Loucy (cell line): Measurements from ENCODE around the gene CUEDC1.

Experiments
- H2AFZ ChIP-seq: fragments of 200-600 bp; sonication (generic); 2 replicates; pipeline ENCODE4 v1.6.0; 2016; ENCODE audit warnings: antibody characterized with exemption, mild to moderate bottlenecking, low read length, moderate library complexity
- H3F3A ChIP-seq: fragments of 200-600 bp; 2 replicates; pipeline ENCODE4 v1.6.0; 2016; ENCODE audit warnings: antibody characterized with exemption, low read depth, mild to moderate bottlenecking
- H3K27me3 ChIP-seq: fragments of 200-600 bp; sonication (generic); 2 replicates; pipeline ENCODE4 v1.6.1; 2014; ENCODE audit warnings: low read length, mild to moderate bottlenecking; ENCODE audit not compliant: insufficient read depth, poor library complexity, severe bottlenecking
- H3K36me3 ChIP-seq: fragments of 200-600 bp; sonication (generic); 2 replicates; pipeline ENCODE4 v1.6.1; 2016; ENCODE audit warnings: low read length; ENCODE audit not compliant: insufficient read depth
- H3K4me1 ChIP-seq: fragments of 200-600 bp; sonication (generic); 2 replicates; pipeline ENCODE4 v1.5.1; 2014; ENCODE audit warnings: low read length, mild to moderate bottlenecking; ENCODE audit not compliant: insufficient read depth, poor library complexity, severe bottlenecking
- H3K4me2 ChIP-seq: fragments of 200-600 bp; sonication (generic); 2 replicates; pipeline ENCODE4 v1.6.0; 2014; ENCODE audit warnings: antibody characterized with exemption, low read length, low read depth, mild to moderate bottlenecking; ENCODE audit not compliant: poor library complexity, severe bottlenecking
- H3K4me3 ChIP-seq: fragments of 200-600 bp; sonication (generic); 2 replicates; pipeline ENCODE4 v1.5.1; 2014; ENCODE audit warnings: low read length, mild to moderate bottlenecking, mixed read lengths; ENCODE audit not compliant: poor library complexity, severe bottlenecking
- H3K79me2 ChIP-seq: fragments of 200-600 bp; sonication (generic); 2 replicates; pipeline ENCODE4 v1.6.1; 2014; ENCODE audit warnings: low read length; ENCODE audit not compliant: insufficient read depth
- H3K9ac ChIP-seq: fragments of 200-600 bp; sonication (generic); 2 replicates; pipeline ENCODE4 v1.6.0; 2014; ENCODE audit warnings: mild to moderate bottlenecking, low read depth, low read length, moderate library complexity; ENCODE audit not compliant: poor library complexity, severe bottlenecking
- H3K9me2 ChIP-seq: fragments of 200-600 bp; sonication (generic); replicated peaks from 2 replicates; pipeline ENCODE4 v1.6.1; 2016; ENCODE audit warnings: low read depth, low read length, mixed read lengths
- H3K9me3 ChIP-seq: fragments of 200-600 bp; sonication (generic); 2 replicates; pipeline ENCODE4 v1.6.1; 2014; ENCODE audit warnings: mild to moderate bottlenecking, antibody characterized with exemption, low read length, low read depth; ENCODE audit not compliant: insufficient read depth
- H4K20me1 ChIP-seq: fragments of 200-600 bp; sonication (generic); 2 replicates; pipeline ENCODE4 v1.6.0; 2014; ENCODE audit warnings: antibody characterized with exemption, low read length, mild to moderate bottlenecking; ENCODE audit not compliant: insufficient read depth, poor library complexity, severe bottlenecking
- EZH2phosphoT487 ChIP-seq: fragments of 200-600 bp; IDR thresholded peaks from 2 replicates; pipeline ENCODE4 v1.6.1; 2018; ENCODE audit warnings: antibody characterized with exemption, mild to moderate bottlenecking, moderate library complexity, borderline replicate concordance
- TF ChIP-seq, protein P1 (sequence below): fragments of 200-600 bp; sonication (generic); conservative IDR thresholded peaks from 2 replicates; pipeline ENCODE4 v1.5.1; 2014; ENCODE audit warnings: mild to moderate bottlenecking, antibody characterized with exemption, low read length

The CUEDC1 gene

GRCh38 chr17:57835333-57835900 is 119.8 kb downstream of the CUEDC1 start:
- no peaks in the 10 kb centered on the region for H3K9me2 ChIP-seq
- H4K20me1 ChIP-seq: no peaks in the 10 kb centered on the region
- no peaks in the 10 kb centered on the region for H3K79me2 ChIP-seq
- no peak for TF ChIP-seq EZH2phosphoT487
- TF ChIP-seq, protein P1, sequence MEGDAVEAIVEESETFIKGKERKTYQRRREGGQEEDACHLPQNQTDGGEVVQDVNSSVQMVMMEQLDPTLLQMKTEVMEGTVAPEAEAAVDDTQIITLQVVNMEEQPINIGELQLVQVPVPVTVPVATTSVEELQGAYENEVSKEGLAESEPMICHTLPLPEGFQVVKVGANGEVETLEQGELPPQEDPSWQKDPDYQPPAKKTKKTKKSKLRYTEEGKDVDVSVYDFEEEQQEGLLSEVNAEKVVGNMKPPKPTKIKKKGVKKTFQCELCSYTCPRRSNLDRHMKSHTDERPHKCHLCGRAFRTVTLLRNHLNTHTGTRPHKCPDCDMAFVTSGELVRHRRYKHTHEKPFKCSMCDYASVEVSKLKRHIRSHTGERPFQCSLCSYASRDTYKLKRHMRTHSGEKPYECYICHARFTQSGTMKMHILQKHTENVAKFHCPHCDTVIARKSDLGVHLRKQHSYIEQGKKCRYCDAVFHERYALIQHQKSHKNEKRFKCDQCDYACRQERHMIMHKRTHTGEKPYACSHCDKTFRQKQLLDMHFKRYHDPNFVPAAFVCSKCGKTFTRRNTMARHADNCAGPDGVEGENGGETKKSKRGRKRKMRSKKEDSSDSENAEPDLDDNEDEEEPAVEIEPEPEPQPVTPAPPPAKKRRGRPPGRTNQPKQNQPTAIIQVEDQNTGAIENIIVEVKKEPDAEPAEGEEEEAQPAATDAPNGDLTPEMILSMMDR: no peak
- no peaks in the 10 kb centered on the region for H3K9me3 ChIP-seq
- no peak overlapping the region for H2AFZ ChIP-seq
- no peaks in the 10 kb centered on the region for H3K27me3 ChIP-seq
- H3K36me3 ChIP-seq: peaks cover 17% of the 10 kb centered on the region; the same call in 1 of the 2 replicates
- H3K9ac ChIP-seq: no peak overlapping the region
- H3F3A ChIP-seq: no peaks in the 10 kb centered on the region
- H3K4me3 ChIP-seq: no peak overlapping the region
- no peak overlapping the region for H3K4me2 ChIP-seq
- no peaks in the 10 kb centered on the region for H3K4me1 ChIP-seq

DNA sequence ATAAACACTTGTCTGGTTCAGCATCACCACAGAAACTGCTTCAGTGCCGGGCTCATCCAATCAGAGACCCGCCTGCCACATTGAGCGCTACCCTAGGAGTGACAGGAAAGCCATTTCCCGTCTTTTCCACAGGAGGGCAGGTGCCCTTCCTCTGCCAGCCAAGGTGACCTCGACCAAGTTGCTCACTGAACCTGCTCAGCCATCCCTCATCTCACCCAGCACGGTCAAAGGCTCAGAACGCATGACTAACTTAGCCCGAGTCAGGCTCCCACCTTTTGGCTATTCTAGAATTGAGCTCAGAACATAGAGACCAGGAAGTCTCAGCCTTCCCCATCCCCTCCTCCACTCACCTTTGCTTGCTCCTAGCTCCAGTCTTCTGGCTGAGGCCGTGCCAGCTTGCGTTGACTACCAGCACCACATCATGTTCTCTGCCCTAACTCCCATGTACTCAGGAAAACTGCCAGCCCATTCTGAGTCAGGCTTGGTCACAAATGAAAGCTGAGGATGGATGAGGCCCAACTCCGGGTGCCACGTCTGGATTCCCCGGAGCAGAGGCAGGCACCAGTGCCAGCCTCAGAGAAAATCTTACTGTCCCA is 121.0 kb downstream of the CUEDC1 start:
- Histone ChIP-seq H3K4me3 (no peak overlapping the region), H3K9ac (no peak overlapping the region), H3K9me2 (no peaks in the 10 kb centered on the region), H3K27me3 (no peaks in the 10 kb centered on the region), H3K4me2 (no peak overlapping the region), H3K36me3 (peaks cover 11% of the 10 kb centered on the region; the same call in 1 of the 2 replicates), H4K20me1 (no peaks in the 10 kb centered on the region), H3K4me1 (no peaks in the 10 kb centered on the region), H3K9me3 (no peaks in the 10 kb centered on the region), H3K79me2 (no peaks in the 10 kb centered on the region), H2AFZ (no peak overlapping the region), H3F3A (no peaks in the 10 kb centered on the region)
- TF ChIP-seq, protein P1: no peak
- TF ChIP-seq EZH2phosphoT487: no peak

GRCh38 chr17:57833179-57833939 is 121.9 kb downstream of the CUEDC1 start:
- Histone ChIP-seq H2AFZ (0 out of 2 replicates have a peak overlapping the region, but pooled peaks have one; percentile 24), H4K20me1 (no peaks in the 10 kb centered on the region), H3K4me3 (no peak overlapping the region), H3K79me2 (no peaks in the 10 kb centered on the region), H3F3A (no peaks in the 10 kb centered on the region), H3K4me2 (peak overlapping the region; percentile 45), H3K9me2 (no peaks in the 10 kb centered on the region), H3K4me1 (no peaks in the 10 kb centered on the region), H3K27me3 (no peaks in the 10 kb centered on the region), H3K9ac (peak overlapping the region; percentile 4), H3K36me3 (peaks cover 2% of the 10 kb centered on the region; the same call in 1 of the 2 replicates), H3K9me3 (no peaks in the 10 kb centered on the region)
- TF ChIP-seq EZH2phosphoT487: no peak
- TF ChIP-seq, protein P1: peak; percentile 100
